Cortex of kidney (tissue), 1 donor: ENCODE results near the gene SLC6A18.
"Not testable (repeated sequence)": the region's sequence is repeated elsewhere in the genome, so short reads cannot be mapped to it uniquely, and the experiment has no call there.

Experiments used
- DNase-seq: peaks from one replicate; lab custom pipeline; 2025; lab: John Stamatoyannopoulos, UW

SLC6A18 gene

GRCh38 chr5:1254196-1254595 is 29.0 kb downstream of the SLC6A18 start:
- DNase-seq, result no peak

DNA sequence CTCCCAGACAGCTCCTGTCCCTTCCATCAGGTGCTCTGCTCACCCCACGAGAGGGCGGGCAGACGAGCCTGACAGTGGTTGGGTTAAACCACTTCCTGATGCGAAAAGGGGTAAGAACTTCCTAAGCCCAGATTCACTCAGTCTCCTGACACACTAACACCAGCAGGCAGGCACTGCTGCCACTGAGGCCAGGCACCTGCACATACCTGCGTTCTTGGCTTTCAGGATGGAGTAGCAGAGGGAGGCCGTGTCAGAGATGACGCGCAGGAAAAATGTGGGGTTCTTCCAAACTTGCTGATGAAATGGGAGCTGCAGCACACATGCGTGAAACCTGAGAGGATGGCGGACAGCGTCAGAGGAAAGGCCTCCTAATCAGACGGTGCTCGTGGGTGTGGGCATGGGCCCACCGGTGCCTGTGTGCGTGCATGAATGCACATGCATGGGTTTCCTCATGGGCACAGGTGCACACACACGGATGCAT is 29.9 kb downstream of the SLC6A18 start:
- no peak for DNase-seq

- DNase-seq, result no peak
Observed at GRCh38 chr5:1256776-1257175, 31.6 kb downstream of the SLC6A18 start.

DNA sequence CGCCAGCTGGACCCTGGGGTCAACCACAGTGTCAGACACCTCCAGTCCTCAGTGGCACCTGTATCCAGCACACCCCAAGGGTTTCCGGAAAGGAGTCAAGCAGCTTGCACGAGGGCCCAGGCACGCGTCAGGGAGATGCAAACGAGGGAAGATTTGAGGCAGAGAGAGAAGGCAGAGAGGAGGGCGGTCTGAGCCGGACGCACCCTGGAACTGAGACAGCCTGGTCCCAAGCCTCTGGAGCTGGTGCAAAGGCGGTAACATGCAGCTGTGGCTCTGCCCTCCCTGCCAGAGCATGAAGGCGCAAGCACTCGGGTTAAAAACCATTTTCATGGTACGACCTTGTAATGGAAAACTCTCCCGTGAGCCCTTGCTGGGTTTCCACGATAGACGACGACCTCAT is 32.2 kb downstream of the SLC6A18 start:
- DNase-seq, result no peak

DNA sequence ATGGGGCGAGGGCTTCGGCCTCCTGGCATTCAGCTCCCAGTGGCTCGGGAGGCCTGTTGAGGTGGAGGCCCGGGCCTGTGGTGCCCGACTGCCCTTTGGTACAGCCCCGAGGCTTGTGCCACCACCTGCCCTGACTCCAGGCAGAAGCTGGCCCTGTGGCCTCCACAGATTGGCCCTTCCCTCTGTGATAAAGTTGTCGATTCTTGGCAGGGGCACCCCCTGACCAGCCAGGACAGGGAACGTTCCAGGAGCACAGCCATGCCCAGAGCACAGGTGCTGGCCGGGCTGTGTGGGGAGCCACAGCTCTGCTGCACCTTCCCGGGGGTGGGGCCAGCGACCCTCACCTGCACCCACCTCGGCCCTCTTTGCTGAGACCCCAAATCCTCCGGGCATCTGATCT is 32.7 kb downstream of the SLC6A18 start:
- DNase-seq, result no peak

- no peak for DNase-seq
Observed at GRCh38 chr5:1259806-1260480, 34.8 kb downstream of the SLC6A18 start.

- no peak for DNase-seq
Observed at GRCh38 chr5:1261643-1262042, 36.5 kb downstream of the SLC6A18 start.

DNA sequence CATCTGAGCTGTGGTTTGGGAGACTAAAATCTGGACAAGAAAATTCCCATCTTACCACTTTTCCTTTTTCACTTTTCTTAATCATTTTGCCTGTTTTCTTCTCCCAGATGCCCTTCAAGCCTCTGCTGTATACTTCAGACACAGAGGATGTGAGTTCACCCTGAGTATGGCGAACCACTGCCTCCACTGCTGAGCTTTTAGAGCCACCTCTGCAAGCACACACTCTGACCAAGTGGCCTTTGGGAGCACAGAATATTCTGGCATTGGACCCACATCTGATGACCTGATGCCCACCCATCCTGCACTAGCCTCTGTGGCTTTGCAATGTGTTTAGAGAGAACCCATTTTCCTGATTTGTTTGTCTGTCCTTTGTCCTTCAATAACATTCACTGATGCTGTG is 37.2 kb downstream of the SLC6A18 start:
- no peak for DNase-seq

- no peak for DNase-seq
Observed at GRCh38 chr5:1264211-1264610, 39.0 kb downstream of the SLC6A18 start.

DNA sequence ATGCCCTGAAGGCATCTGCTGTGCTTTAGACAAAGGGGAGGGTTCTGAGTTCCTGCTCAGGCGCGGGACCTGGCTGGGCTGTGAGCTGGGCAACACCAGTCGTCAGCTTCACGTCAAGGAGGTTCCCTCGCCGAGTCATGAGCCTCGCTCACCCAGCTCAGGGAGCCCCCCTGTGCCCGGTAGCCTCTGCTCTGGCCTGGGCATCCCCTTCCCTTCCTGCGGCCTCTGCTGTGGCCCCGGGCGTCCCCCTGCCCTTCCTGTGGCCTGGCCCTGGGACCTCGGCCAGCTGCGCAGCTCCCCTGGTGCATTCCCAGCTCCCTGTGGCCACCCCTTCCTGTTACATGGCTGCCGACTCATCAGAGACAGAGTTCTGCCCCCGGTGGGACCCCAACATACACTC is 39.8 kb downstream of the SLC6A18 start:
- DNase-seq, result no peak

- no peak for DNase-seq
Observed at GRCh38 chr5:1265461-1266455, 40.6 kb downstream of the SLC6A18 start.

DNA sequence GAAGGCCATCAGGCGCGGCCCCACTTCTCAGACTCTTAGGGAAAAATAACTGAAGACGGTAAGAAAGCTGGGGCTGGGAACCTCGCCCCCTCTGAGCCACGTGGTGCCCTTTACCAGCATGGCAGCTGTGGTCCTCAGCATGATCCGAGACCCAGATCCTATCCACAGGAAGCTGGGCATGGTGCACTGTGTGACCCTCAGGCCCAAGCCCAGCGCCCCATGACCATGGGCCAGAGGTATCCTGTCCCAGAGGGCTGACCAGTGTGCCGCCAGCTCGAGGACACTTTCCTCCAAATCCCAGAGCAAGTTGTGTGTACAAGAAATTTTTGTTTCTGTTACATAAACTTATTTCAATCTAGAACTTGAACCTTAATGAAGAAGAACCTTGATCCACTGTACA is 41.6 kb downstream of the SLC6A18 start:
- no peak for DNase-seq

GRCh38 chr5:1267464-1267863 is 42.3 kb downstream of the SLC6A18 start:
- not testable (repeated sequence) for DNase-seq

DNA sequence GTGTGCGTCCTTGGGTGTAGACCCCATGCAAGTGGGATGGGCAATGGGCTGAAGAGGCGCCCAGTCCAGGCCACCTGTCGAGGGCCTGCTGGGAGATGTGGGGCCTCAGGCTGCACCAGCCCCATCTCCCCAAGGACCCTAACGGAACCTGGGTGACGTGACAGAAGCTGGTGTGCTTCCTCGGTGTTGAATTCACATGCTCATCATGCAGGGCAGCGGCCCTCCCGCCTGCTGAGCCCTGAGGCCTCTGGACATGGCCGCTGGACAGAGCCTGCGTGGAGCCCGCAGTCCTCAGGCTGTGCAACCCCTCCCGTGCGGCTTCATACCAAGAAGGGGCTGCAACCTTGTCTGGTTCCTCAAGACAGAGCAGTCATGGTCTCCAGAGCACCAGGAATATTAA is 42.9 kb downstream of the SLC6A18 start:
- no peak for DNase-seq

DNA sequence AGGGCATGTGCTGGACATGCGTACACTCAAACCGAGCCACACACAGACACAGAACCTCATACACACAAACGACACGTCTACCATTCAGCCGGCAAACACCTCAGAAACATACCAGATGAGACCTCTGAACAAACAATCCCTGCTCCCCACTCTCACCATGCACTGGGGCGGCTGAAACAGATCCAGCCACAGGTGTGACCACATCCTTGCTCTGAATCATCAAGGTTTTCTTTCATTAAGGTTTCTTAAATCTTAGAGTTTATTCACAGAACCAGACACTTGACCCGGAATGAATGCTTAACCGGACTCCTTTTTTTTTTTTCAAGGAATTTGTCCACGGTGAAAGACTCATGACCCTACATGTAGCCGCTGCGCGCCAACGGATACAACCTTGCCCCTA is 43.5 kb downstream of the SLC6A18 start:
- no peak for DNase-seq

DNA sequence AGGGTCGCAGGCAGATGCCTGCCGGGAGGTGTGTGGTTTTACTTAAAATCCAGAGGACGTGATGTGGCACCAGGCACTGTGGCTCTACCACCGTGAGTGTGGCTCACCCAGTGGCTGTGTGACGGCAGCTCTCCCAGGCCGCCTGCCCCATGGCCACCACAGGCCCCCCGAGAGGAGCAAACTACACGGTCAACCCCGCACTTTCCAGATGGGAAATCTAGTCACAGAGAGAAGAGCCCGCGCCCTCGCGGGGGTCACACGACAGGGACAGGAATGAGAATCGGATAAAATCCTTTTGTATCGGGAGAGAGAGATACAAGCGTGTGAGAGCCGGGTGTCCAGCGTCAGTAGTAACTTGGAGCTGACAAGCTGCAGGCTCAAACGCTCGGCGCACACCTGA is 45.2 kb downstream of the SLC6A18 start:
- no peak for DNase-seq

DNA sequence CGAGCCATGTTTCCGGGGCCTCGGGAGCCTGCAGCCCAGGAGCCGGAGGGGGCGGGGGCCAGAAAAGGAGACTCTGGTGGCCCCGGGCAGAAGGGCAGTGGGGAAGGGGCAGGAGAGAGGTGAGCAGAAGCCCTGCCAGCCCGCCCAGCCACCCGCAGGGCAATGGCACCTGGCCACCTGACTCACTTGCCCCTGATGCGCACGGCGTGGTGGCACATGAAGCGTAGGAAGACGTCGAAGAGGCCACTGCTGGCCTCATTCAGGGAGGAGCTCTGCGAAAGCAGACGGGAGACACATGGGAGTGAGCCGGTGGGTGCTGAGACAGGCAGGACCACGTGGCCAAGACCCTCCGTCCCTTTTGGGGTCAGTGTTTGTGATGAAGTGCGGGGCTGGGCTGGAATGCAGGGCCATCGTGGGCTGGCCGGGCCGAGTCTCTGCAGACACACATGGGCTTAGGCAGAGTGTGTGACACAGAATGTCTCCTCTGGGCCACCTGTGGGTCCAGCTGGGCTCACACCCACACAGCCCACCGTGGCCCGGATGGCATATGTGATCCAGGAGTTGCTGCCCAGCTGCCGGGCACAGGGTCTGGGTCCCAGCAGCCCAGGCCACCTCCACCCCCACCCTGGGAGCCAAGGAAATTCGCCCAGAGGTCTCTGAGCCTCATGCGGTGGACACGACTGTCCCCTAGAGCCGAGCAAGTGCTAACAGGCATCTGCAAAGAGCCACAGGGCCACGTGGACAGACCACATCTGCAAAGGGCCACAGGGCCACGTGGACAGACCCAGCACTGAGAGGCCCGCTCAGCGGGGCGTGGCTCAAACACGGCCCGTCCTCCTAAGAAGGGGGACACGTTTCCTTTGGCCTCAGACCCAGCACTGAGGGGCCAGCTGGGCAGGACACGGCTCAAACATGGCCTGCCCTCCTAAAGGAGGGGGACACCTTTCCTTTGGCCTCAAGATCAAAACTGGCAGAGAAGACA is 46.0 kb downstream of the SLC6A18 start:
- no peak for DNase-seq

DNA sequence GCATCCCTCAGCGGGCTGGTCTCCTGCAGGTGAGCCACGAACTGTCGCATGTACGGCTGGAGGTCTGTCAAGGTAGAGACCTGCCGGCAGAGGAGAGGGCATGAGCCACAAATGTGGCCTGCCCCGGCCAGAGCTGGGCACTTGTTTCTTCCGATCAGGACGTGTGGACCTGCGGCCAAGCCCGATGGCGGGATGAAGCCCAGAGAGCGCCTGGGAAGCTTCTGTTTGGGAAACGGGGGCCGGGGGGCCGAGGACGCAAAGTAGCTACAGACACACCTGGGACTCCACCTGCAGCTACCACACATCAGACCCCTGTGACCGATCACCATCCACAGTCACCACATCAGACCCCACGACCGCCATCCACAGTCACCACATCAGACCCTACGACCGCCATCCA is 47.0 kb downstream of the SLC6A18 start:
- no peak for DNase-seq

DNA sequence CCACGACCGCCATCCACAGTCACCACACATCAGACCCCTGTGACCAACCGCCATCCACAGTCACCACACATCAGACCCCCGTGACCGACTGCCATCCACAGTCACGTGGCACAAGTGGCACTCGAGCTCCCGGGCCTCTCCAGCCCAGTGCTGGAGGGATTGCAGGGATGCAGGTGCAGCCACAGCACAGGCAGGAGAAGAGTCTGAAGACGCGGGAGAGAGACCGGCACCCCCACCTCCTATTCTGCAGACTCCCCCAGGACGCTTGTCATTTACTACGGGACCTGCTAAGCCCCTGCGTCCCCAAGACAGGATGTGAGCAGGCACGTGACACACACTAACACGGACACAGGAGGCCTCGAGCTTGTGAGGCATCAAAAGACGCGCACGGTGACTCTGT is 48.6 kb downstream of the SLC6A18 start:
- DNase-seq, result no peak

DNA sequence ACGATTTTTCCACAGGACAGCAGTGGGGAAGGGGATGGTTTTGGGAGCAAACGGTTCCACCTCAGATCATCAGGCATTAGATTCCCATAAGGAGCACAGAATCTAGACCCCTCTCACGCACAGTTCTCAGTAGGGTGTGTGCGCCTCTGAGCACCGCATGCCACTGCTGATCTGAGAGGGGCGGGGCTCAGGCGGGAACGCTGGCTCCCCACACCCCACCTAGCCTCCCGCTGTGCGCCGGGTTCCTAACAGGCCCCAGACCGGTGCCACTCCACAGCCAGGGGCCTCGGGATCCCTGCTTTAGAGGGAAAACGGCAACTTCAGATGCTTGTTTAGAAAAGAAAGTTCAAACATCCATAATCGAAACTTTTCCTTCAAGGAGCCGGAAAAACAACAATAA is 49.3 kb downstream of the SLC6A18 start:
- no peak for DNase-seq

- not testable (repeated sequence) for DNase-seq
Observed at GRCh38 chr5:1275397-1276391, 50.5 kb downstream of the SLC6A18 start.
